GM10266 (cell line): ENCODE results near the gene LMF2.
"Not testable (repeated sequence)": the region's sequence is repeated elsewhere in the genome, so short reads cannot be mapped to it uniquely, and the experiment has no call there.

Source experiments
- DNase-seq: peaks from one replicate; pipeline ENCODE4 v3.0.0; 2012; ENCODE audit errors: extremely low spot score
- CTCF ChIP-seq: IDR thresholded peaks from 2 replicates; pipeline ENCODE4 v1.5.1; 2012; ENCODE audit warnings: mild to moderate bottlenecking, low read depth; ENCODE audit not compliant: control insufficient read depth, insufficient read depth; ENCODE audit errors: missing control alignments

LMF2 gene

GRCh38 chr22:50520826-50521453 lies 13.4 kb upstream of the LMF2 start:
- no peak for TF ChIP-seq CTCF
- no peak for DNase-seq

GRCh38 chr22:50520184-50520583 lies 12.7 kb upstream of the LMF2 start:
- not testable (repeated sequence) for DNase-seq

GRCh38 chr22:50519151-50519550 lies 11.6 kb upstream of the LMF2 start:
- no peak for DNase-seq
- no peak for TF ChIP-seq CTCF

GRCh38 chr22:50518606-50519005 lies 11.1 kb upstream of the LMF2 start:
- no peak for TF ChIP-seq CTCF

GRCh38 chr22:50517495-50518260 lies 10.2 kb upstream of the LMF2 start:
- no peak for TF ChIP-seq CTCF
- DNase-seq, result no peak

More at GRCh38 chr22:50518606-50519005, 11.1 kb upstream of the LMF2 start:
- DNase-seq, result no peak

GRCh38 chr22:50516891-50517290 lies 9.4 kb upstream of the LMF2 start:
- TF ChIP-seq CTCF, result no peak
- no peak for DNase-seq

GRCh38 chr22:50516068-50516467 lies 8.6 kb upstream of the LMF2 start:
- DNase-seq, result no peak

More at GRCh38 chr22:50516068-50516467, 8.6 kb upstream of the LMF2 start:
- TF ChIP-seq CTCF, result no peak
